NCI-H1417 (cell line): ENCODE results near the gene OPTC.
"Not testable (repeated sequence)": the region's sequence is repeated elsewhere in the genome, so short reads cannot be mapped to it uniquely, and the experiment has no call there.

Experiments used
- DNase-seq, 3 experiments: peaks; one replicate each; lab custom pipeline; 2025; lab: John Stamatoyannopoulos, UW

OPTC gene

GRCh38 chr1:203516906-203517305 is 23.0 kb downstream of the OPTC start:
- DNase-seq = peak in 1 of 3 experiments; percentile 42

- DNase-seq = peak in 2 of 3 experiments; percentile 24 to 50
Measured at GRCh38 chr1:203517426-203518110, 23.6 kb downstream of the OPTC start.

DNA sequence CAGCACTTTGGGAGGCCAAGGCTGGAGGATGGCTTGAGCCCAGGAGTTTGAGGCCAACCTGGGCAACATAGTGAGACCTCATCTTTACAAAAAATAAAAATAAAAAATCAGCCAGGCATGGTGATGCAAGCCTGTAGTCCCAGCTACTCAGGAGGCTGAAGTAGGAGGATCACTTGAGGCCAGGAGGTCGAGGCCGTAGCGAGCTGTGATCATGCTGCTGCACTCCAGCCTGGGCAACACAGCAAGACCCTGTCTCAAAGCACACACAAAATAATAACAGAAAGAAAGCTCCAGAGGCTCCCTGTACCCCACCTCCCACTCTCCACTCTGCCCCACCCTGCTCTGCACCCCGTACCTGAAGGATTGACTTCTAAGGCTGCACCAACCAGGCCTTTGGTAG is 24.2 kb downstream of the OPTC start:
- not testable (repeated sequence) for DNase-seq

DNA sequence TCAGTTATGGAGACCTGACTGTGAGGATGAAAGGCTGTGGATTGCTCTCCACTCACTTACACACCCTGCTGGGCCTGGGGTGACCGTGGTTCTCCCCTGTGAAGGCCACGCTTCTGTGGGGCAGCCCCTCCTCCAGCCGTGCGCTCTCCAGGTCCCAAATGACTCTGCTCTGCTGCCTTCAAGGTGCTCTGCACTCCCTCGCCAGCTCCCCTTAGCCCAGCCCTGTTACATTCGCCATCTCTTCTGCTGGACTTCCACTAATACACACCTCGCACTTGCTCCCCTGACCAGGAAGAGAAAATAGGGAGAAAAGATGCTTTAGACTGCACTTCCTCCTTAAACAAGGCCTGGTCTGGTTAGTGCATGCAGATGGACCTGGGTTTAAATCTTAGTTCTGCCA is 24.6 kb downstream of the OPTC start:
- no peak for DNase-seq

- DNase-seq = no peak
Measured at GRCh38 chr1:203519053-203519840, 25.3 kb downstream of the OPTC start.

DNA sequence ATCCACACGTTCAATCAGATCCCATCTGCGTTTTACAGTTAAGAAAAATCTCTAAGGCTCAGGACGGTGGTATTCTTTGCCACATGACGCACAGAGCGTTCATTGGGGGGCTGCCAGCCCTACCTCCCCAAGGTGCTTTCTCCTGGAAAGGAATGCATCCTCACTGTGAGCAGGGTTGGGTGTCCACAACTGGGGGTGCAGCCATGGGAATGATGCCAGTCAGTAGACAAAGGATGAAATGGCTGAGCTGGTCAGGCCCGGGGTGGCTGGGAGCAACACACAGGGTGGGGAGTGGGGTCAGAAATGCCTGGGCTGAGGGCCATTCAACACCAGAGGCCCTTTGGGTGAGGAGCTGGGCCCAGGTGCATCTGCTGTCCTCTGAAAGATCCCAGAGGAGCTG is 25.9 kb downstream of the OPTC start:
- DNase-seq = no peak

GRCh38 chr1:203520315-203520714 is 26.4 kb downstream of the OPTC start:
- DNase-seq = no peak

DNA sequence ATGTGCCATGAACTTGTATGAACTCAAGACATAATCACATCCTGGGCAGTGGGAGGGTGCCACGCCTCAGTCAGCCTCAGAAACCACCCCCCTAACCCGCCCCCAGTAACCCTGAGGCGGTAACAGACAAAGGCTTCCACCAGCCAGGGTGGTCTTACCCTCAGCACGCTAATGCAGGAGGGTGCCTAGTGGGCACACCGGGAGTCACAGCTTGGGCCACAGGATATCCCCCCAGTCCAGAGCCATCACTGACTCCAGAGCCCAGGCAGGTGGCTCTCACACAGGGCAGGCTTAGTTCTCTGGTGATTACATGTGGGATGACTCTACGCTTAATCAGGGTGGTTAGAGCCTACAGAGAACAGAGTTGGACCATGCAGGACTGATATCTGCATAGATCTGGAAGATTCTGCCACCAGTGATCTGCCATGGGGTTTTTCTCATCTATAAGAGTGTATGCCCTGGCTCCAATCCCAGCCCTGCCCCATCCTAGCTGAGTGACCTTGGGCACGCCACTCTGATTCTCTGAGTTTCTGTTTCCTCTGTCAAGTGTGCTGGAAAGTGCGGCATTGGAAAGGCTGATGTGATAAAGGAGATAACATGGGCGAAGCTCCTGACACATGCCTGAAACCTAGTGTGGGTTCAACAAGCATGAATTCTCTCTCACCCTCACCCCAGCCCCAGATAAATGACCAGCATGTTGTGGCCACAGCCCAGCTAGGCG is 27.3 kb downstream of the OPTC start:
- DNase-seq = peak in 2 of 3 experiments; percentile 57 to 75

GRCh38 chr1:203521812-203522211 is 27.9 kb downstream of the OPTC start:
- peak in 1 of 3 experiments; percentile 96 for DNase-seq

DNA sequence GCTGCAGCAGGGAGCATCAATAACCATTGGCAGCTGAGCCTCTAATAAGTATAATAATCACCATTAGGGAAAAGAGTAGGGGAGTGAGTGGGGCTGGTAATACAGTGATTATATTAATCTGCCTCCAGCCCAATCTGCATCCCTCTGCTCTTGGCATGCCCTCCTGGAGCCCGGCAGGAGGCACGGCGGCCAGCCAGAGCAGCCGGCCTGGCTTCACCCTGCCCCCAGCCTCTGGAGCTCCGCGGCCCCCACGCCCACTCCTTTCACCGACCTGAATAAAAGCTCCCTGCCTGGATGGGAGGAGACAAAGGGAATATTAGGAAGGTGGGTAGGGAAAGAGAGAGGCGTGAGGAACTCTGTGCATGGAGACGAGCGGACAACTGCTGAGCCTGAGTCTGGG is 28.3 kb downstream of the OPTC start:
- DNase-seq = peak in 2 of 3 experiments; percentile 96 to 99

- DNase-seq = no peak
Measured at GRCh38 chr1:203523667-203524066, 29.7 kb downstream of the OPTC start.

- no peak for DNase-seq
Measured at GRCh38 chr1:203524152-203524551, 30.2 kb downstream of the OPTC start.

DNA sequence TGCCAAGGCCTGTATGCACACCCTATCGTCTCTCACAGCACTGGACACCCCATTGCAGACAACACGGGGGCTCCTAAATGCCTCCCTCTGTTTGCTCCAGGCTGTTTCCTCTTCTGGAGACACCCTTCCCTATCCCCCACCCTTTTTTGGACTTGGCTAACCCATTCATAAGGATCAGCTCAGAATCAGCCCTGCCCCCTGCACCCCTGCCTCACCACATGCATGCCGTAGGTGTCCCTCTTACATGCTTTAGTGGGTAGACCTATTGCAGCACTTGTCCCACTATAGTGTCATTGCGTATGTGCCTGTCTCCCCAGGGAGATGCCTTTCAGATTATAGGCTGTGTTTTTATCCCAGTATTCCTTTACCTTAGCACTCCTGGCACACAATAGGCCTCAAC is 30.9 kb downstream of the OPTC start:
- no peak for DNase-seq

- no peak for DNase-seq
Measured at GRCh38 chr1:203525685-203526084, 31.7 kb downstream of the OPTC start.

DNA sequence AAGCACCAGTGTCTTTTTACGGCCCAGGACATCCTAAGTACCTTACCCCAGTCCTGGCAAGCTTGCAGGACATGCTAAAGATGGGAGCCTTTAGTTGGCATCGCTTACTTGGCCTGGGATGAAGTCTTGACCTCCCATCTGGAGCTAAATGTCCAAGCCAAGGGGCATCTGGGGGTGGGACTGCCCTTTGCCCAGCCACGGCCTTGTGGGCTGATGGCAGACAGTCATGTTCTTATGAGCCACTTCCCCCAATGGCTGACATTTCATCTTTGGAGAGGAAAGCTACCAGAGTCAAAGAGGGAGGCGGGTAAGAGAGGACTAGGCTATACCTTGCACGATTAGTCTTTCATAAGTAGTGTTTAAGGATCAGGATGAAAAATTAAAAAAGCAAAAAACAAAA is 32.2 kb downstream of the OPTC start:
- DNase-seq = no peak

DNA sequence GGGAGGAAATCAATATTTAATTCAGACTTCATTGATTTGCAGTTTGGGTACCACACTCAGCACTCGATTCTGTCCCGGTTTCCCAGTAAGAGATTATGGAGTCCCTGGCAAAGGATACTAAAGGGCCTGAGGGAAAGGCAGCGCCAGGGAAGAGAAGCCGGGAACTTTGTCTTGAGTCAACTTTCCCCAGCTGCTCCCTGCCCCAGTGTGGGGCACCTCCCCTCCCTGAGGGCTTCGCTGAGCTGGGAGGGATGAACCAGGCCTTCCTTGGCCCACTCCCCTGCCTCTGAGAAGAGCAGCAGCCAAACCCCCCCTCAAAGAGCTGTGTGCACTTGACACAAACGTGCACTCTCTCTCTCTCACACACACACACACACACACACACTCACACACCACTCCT is 32.6 kb downstream of the OPTC start:
- no peak for DNase-seq

DNA sequence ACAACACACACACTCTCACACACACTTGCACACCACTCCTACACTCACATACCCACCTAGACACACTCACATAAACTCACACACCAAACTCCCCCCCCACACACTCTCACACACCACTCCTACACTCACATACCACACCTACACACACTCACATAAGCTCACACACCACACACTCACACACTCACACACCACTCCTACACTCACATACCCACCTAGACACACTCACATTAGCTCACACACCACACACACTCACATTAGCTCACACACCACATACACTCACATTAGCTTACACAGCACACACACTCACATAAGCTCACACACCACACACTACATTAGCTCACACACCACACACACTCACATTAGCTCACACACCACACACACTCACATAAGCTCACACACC is 33.1 kb downstream of the OPTC start:
- no peak for DNase-seq

DNA sequence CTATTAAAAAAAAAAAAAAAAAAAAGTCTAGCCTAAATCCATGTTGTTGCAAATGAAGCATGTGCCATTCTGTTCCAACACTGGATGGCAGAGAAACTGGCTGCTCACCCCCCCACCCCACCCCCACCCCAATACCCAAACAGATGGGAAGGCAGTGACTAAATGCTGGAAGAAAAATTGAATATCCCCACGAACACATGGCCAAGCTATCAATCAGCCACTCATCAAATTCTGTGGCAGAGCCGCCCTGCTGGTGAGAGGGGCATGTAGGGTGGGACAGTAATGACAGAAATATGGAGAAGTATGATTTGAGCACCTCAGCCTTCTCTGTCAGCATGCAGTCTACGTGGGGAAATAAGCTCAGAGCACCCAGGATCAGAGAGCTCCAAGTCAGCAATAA is 34.1 kb downstream of the OPTC start:
- DNase-seq = no peak

GRCh38 chr1:203528976-203529835 is 35.3 kb downstream of the OPTC start:
- DNase-seq = no peak

GRCh38 chr1:203531063-203531462 is 37.1 kb downstream of the OPTC start:
- no peak for DNase-seq

DNA sequence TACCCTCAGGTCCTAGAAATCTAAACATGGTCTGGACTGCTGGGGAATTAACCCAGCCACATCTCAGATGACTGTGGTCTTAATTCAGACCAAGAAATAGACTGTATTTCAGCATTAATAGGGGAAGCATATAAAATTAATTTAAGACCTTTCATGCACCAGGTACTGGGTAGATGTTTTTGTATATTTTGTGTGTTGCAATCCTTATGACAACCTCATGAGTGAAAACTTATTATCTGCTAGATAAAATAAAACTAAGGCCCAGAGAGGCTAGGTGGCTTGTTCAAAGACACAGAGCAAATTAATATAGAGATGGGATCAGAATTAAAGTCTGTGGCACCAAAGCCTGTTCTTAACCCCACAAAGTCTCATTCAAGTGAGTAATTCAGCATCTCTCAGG is 40.1 kb downstream of the OPTC start:
- no peak for DNase-seq

GRCh38 chr1:203534526-203534925 is 40.6 kb downstream of the OPTC start:
- no peak for DNase-seq
